Middle frontal gyrus (tissue), 1 donor: ENCODE results near the gene CRCP.

Experiments used
- DNase-seq: peaks from one replicate; pipeline ENCODE4 v3.0.0-alpha.2; 2015; ENCODE audit warnings: low spot score; ENCODE audit errors: extremely low spot score

Gene CRCP

GRCh38 chr7:66187905-66188304 lies 73.3 kb downstream of the CRCP start:
- no peak for DNase-seq

- DNase-seq = no peak
Measured at GRCh38 chr7:66188645-66189044, 74.0 kb downstream of the CRCP start.

GRCh38 chr7:66189695-66190503 lies 75.3 kb downstream of the CRCP start:
- DNase-seq = no peak

- no peak for DNase-seq
Measured at GRCh38 chr7:66190504-66190857, 75.8 kb downstream of the CRCP start.

- DNase-seq = no peak
Measured at GRCh38 chr7:66193146-66193725, 78.6 kb downstream of the CRCP start.

- DNase-seq = no peak
Measured at GRCh38 chr7:66198469-66198868, 83.8 kb downstream of the CRCP start.

- DNase-seq = no peak
Measured at GRCh38 chr7:66198956-66199355, 84.3 kb downstream of the CRCP start.

GRCh38 chr7:66202441-66202840 lies 87.8 kb downstream of the CRCP start:
- no peak for DNase-seq
